ENCODE measurements around the gene KIAA0586. TPM values are rescaled to one million over a fixed set of nuclear protein-coding genes. Genes with fewer than 3 reads are reported as not detected.

KIAA0586 gene
- total RNA-seq, 1 experiment from 2014 or later = 20.9 TPM

DNA sequence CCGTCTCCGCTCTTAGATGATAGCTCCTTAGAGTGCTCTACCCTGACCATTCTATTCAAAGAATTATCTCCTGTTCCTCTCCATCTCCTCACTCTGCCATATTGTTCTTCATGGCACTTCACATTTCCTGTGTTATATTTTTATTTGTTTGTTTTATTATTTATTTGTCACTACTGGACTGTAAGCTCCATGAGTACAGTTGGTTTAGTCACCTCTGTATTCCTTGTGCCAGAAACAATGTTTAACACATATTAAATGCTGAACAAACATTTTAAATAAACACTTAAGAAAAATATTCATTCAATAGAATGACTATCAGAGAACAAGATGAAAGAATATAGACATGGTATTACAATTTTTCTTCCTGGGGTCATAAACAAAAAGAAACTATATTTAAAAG, 35.6 kb downstream of the KIAA0586 start:
- no peak overlapping the region for H3K9ac ChIP-seq (ENCODE audit: extremely low read depth, insufficient read length, low read length)
- H3K27me3 Mint-ChIP-seq (ENCODE audit: low read depth) = no peaks in the 10 kb centered on the region
- no peak overlapping the region for H4K91ac ChIP-seq (ENCODE audit: insufficient read length, low read depth, low read length)
- H3K79me1 ChIP-seq (ENCODE audit: insufficient read depth, low read depth, low read length, poor library complexity, severe bottlenecking) = no peaks in the 10 kb centered on the region
- H4K5ac ChIP-seq (ENCODE audit: insufficient read length, low read depth, low read length) = no peak overlapping the region
- H2BK5ac ChIP-seq (ENCODE audit: insufficient read length, low read length) = no peak overlapping the region
- H4K8ac ChIP-seq (replicated peaks; ENCODE audit: insufficient read length, low read depth, low read length) = no peak overlapping the region
- peaks cover 0 to 27% (median 9%) of the 10 kb centered on the region in 3 experiments; a peak in 3 of 7 replicates for H3K36me3 Mint-ChIP-seq (ENCODE audit: insufficient read depth in 1 of 3, low read depth in 3 of 3)
- H3K79me2 ChIP-seq (ENCODE audit: insufficient read depth, low read length) = no peaks in the 10 kb centered on the region
- H3K27me3 ChIP-seq (ENCODE audit: insufficient read depth, low read length) = no peaks in the 10 kb centered on the region
- H3T11ph ChIP-seq (ENCODE audit: low read length) = no peak overlapping the region
- H3K27ac Mint-ChIP-seq = no peak overlapping the region
- H2BK15ac ChIP-seq (ENCODE audit: low read depth, low read length) = no peak overlapping the region
- H3K4me2 ChIP-seq (ENCODE audit: insufficient read depth, insufficient read length, low read length) = no peak overlapping the region
- H3K56ac ChIP-seq (ENCODE audit: insufficient read length, low read depth, low read length) = no peak overlapping the region
- H3K23ac ChIP-seq (ENCODE audit: insufficient read length, low read depth, low read length) = no peak overlapping the region
- H3K18ac ChIP-seq (ENCODE audit: insufficient read length, low read depth, low read length) = no peak overlapping the region
- TF ChIP-seq, protein P1, sequence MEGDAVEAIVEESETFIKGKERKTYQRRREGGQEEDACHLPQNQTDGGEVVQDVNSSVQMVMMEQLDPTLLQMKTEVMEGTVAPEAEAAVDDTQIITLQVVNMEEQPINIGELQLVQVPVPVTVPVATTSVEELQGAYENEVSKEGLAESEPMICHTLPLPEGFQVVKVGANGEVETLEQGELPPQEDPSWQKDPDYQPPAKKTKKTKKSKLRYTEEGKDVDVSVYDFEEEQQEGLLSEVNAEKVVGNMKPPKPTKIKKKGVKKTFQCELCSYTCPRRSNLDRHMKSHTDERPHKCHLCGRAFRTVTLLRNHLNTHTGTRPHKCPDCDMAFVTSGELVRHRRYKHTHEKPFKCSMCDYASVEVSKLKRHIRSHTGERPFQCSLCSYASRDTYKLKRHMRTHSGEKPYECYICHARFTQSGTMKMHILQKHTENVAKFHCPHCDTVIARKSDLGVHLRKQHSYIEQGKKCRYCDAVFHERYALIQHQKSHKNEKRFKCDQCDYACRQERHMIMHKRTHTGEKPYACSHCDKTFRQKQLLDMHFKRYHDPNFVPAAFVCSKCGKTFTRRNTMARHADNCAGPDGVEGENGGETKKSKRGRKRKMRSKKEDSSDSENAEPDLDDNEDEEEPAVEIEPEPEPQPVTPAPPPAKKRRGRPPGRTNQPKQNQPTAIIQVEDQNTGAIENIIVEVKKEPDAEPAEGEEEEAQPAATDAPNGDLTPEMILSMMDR (conservative IDR thresholded peaks at IDR 0.05) = no peak
- H3K4ac ChIP-seq (ENCODE audit: low read depth, low read length) = no peak overlapping the region
- no peaks in the 10 kb centered on the region for H3K9me3 ChIP-seq (ENCODE audit: control insufficient read depth, low read depth, low read length)
- H3K27ac ChIP-seq (ENCODE audit: insufficient read length, low read depth, low read length) = no peak overlapping the region
- no CpG with 5 or more reads among the region's 2 CpGs for WGBS (ENCODE audit: extremely low coverage, insufficient read length, low lambda C conversion rate)
- no peak overlapping the region for H2BK20ac ChIP-seq (ENCODE audit: low read depth, low read length, poor library complexity, severe bottlenecking)
- H3K23me2 ChIP-seq (ENCODE audit: insufficient read length, low read depth, low read length, poor library complexity, severe bottlenecking) = no peaks in the 10 kb centered on the region
- no peak overlapping the region for H2AFZ ChIP-seq (ENCODE audit: low read length)
- H3K14ac ChIP-seq (ENCODE audit: insufficient read depth, low read length) = no peak overlapping the region
- no peaks in the 10 kb centered on the region for H3K4me1 ChIP-seq (ENCODE audit: insufficient read depth, low read length)
- no peaks in the 10 kb centered on the region for H3K9me3 Mint-ChIP-seq
- H3K4me3 Mint-ChIP-seq = no peak overlapping the region
- H3K4me1 Mint-ChIP-seq = no peaks in the 10 kb centered on the region
- no peak for DNase-seq
- no peaks in the 10 kb centered on the region for H4K20me1 ChIP-seq (ENCODE audit: control insufficient read depth, insufficient read depth, insufficient read length)
- H2BK12ac ChIP-seq (ENCODE audit: insufficient read length, low read depth, low read length) = no peak overlapping the region
- H2BK120ac ChIP-seq (ENCODE audit: low read depth, low read length, poor library complexity, severe bottlenecking) = no peak overlapping the region
- no peak overlapping the region for H2AK5ac ChIP-seq (ENCODE audit: insufficient read length, low read length)
